GM19043 (cell line): ENCODE measurements around the gene RIMS4.

Experiments
- ATAC-seq: cut with Tn5 transposase; IDR thresholded peaks from one replicate; pipeline ENCODE4 v1.9.1; 2021; ENCODE audit warnings: low read depth; ENCODE audit not compliant: unreplicated experiment

The RIMS4 gene

DNA sequence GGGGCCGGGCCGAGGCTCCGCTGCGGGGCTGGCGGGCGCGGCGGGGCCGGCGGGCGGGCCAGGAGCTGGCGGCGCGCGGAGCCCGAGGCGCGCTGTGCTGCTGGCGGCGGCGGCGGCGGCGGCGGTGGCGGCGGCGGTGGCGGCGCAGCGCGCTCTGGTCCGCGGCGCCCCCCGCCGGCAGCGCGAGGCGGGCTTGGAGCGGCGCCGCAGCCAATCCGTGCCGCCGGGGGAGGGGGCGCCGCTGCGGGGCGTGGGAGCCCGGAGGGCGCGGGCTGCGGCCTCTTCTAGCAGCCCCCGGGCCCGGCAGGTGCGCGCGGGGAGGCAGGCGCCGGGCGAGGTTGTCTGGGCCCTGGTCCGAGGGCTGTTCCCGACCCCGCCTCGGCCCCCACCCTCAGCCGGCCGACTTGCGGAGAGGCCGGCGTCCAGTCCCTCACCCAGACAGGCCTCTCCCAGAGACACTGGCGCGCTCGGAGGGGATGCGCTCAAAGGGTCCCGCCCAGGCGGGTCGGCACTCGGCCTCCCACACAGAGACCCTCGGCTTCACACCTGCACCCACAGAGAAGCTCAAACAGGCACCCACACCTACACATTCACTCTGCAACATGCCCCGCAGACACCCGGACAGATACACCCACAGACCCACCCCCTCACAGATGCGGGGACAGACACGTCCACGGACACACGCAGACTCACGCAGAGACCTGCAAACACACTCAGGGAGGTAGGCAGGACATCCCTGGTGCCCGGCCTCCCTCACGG lies at the start of gene RIMS4:
TSS of gene RIMS4 (minus strand) at position 156 of the 759 bp plus-strand sequence. CDS start 275 bp downstream, outside the sequence.
- no peak for ATAC-seq

DNA sequence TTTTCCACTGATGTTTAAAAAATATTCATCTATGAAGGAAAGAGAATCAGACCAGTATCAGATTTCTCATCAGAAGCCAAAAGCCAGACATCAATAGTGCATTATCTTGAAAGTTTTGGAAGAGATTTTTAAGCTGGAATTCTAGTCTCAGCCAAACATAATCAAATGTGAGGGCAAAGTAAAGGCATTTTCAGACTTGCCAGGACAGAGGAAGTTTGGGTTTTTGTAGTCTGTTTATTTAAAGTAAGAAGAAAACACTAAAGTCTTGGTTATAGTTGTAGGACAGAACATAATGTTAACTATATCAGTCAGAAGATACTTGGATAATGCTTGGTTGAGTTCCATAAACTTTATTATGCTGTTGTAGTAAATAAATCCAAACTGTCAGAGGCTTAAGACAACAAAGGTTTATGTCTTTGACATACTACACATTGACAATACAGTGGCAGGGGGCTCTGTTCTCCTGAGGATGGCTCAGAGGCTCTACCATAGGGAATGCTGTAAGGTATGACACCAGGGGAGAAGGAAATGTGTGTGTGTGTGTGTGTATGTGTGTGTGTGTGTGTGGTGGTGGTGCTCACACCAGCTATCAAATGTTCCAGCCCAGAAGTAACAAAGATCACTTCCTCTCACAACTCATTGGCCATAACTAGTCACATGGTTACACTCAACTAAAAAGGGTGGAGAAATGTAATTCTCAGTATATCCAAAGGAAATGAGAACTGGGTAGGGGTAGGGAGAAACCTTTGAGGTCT lies 48.4 kb upstream of the RIMS4 start:
- no peak for ATAC-seq

- ATAC-seq: no peak
These were observed 46.6 kb upstream of the RIMS4 start for GRCh38 chr20:44856856-44857448.

- no peak for ATAC-seq
These were observed 46.1 kb upstream of the RIMS4 start for GRCh38 chr20:44856442-44856841.

DNA sequence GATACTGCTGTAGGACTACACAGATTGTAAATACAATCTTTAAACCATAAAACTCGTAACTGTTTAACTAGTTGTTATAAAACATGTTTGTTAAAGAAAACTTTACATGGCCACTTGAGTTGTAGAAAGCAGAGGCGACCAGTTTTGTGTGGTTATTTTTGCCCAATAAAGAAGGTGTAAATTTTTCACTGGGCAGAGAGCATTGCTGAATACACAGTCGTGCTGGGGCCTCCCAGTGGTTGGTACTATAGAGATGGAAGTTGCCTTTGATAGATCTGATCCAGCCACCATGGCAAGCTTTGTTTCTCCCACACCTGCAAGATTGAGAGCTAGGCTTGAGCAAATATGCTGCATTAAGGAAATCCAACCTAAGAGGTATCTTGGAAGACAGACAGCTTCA lies 41.2 kb upstream of the RIMS4 start:
- ATAC-seq: no peak

- no peak for ATAC-seq
These were observed 40.5 kb upstream of the RIMS4 start for GRCh38 chr20:44850837-44851236.

GRCh38 chr20:44850272-44850671 lies 39.9 kb upstream of the RIMS4 start:
- ATAC-seq: no peak

DNA sequence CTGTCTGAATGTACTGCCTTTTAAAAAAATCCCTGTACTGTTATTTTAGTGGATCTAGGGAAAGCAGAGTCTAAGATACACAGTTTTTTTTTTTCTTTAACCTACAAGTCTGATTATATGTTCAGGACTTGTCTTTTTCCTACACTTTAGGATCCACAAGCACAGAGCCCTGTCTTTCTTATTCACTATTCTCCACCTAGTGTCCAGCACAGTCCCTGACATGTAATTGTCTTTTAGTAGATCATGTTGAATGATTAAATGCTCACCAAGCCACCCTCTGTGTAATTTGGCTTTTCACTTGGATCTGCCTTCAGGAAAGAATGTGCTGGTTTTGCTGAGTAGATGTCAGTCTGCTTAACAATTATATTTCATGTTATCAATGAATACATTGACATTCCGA lies 39.4 kb upstream of the RIMS4 start:
- ATAC-seq: no peak

DNA sequence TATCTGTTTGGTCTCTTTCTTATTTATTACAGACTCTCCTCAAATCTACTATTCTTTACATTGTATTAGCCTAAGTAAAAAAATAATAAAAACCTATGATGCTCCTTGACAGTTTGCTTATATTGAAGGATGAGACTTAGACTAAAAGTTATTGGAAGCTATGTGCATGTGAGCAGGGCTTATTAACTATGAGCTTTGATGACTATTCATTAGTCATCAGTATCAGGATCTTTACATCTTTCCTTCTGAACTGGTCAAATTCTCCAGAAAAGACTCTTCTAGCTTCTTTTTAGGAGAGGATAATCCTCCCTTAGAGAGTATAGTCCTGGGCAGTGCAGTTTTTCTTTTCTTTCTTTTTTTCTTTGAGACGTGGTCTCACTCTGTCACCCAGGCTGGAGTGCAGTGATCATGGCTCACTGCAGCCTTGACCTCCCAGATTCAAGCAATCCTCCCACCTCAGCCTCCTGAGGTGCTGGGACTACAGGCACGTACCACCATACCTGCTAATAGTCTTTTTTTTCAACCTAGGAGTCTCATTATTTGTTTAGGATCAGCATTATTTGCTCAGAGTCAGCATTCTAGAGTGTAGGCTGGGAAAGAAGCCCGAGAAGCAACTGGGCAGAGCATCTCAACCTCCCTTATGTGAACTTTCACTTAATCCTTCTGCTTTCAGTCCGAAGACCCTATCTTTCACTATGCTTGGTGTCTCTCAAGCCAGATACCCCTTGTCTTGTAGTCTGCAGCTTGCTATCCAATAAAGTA lies 38.1 kb upstream of the RIMS4 start:
- ATAC-seq: no peak

DNA sequence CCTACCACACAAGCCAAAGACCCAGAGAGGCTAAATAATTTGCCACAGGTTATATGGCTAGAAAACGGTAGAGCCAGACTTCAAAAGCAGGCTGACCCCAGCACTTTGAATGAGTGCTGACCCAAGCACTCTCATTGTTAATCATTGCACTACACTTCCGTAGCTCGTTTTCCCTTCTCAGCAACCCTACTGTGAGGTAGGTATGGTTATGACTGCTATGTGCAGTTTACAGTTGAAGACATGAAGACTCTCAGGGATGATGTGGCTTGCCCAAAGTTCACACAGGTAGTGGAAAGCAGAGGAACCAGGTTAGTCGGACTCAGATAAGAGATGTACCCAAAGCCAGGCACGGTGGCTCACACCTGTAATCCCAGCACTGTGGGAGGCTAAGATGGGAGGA lies 33.5 kb upstream of the RIMS4 start:
- ATAC-seq: no peak

DNA sequence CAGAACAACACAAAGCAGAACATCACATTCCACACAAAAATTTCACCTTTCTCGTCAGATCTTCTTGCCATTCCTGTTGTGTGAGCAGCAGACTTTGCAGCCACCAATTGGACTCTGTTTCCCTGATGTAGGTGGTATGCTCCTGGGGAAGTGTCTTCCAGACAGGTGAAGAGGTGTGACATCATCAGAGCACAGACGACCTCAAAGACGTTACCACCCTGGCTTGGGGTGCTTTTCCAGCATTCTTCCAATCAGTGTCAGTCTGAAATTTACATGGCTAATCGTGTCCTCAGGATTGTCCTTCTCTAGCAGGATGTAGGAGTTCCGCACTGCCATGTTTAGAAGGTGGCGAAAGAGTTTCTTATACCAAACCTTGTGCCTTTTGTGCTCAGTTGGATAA lies 31.6 kb upstream of the RIMS4 start:
- no peak for ATAC-seq

DNA sequence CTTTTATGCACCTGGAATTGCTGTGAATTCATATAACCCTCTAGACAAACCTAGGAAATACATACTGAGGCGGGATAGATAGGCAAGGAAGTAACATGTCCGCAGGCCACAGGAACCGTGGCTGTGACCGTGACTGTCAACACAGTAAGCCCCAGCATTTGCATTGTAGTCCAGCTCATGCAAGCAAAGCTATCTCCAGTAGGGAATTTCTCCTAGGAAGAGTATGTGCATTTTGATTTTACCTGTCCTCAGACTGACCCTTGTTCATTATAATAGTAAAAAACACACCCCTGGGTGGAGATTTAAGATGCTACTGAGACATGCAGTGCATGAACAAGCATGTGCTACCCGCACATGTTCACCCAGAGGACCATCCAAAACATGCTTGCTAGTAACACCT lies 30.5 kb upstream of the RIMS4 start:
- no peak for ATAC-seq

DNA sequence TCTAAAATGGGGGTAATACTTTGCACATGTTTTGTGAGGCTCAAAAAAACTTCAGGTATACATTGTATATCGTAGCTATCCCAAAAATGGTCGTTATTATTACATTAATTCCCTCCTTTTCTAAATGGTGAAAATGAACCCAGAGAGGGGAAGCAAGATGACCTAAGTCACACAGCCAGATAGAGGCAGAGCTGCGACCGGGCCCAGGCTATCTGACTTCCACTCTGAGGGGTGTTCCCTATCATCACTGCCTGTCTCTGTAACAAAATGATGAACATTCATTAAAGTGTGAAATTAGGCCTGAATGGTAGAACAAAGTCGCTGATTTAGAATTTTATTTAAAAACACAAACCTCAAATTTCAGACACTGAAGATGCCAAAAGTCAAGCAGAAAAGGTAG lies 29.1 kb upstream of the RIMS4 start:
- no peak for ATAC-seq

DNA sequence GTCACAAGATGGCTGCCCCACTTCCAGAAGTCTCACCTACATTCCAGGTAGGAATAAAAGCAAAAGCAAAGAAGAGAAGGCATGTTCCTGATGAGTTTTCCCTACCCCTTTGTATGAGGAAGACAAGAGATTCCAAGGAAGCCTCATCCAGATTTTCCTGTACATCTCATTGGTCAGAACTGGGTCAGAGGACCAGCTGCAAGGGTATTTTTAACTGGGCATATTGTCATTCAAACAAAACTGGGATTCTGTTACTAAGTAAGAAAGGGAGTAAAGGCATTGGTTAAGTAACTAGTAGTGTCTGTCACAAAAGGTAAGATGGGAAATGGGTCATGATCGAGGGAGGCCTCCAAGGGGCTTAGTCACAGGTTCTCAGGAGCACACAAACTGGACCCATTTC lies 28.2 kb upstream of the RIMS4 start:
- ATAC-seq: no peak

DNA sequence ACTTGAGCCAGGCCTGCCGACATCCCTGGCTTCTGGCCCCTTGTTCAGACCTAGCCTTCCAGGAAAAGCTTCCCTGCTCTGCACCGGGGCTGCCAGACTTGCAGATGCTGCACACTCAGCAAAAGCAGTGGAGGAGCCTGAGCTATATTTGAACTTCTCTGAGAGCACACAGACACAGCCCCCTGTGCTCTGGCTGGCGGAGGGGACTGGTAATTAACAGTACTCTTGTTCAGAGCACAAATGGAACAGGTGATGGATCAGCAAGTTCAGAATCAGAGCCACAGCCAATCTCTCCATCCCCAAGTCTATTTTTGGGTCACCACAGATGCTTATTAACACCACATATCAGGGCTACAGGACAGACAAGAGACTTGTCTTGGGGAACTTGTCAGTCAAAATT lies 27.6 kb upstream of the RIMS4 start:
- ATAC-seq: no peak

DNA sequence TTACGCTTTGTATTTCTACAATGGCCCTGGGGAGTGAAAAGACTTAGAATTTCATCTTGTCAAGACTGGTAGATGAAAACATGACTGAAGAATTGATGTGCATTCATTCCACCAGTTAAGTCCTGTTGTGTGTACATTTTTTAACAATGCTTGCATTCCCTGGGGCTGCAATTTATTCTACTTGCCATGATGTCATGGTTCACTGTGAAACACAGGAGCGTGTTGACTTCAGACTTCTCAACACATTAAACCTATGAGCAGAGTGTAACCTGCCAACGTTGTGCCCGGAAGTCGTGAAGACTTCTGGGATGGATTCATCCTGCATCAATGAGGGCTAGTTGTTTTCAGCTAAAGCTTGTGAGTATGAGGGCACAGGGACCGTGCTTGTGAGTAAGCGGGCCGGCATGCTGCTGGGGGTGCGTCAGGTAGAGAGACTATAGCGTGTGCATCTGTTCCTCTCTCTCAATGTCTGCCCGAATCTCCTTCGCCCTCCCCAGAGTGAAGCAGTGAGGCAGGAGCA lies 26.3 kb upstream of the RIMS4 start:
- ATAC-seq: no peak

DNA sequence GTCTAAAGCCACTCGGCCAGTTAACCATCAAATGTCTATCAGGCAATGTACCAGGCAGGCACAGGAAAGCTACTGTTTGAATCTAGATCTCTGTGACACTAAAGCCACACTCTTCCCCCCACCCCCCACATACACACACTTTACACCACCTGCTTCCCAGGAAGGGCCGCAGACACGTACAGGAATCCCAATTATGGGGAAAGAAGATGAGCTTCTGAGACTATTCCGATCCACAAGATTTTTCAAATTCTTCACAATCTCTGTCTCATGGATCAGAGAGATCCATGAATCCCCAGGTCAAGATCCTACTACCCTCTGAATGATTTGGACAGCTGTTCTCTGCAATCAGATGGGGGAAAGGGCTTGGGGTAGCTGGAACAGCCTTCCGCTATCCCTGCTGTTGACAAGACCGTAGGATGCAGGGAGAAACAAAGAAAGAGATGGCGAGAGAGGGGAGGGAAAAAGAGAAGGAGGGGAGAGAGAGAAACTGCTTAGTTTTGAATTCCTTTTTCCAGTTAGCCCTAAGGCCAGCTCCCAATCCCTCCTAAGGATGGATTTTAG lies 25.4 kb upstream of the RIMS4 start:
- ATAC-seq: no peak

DNA sequence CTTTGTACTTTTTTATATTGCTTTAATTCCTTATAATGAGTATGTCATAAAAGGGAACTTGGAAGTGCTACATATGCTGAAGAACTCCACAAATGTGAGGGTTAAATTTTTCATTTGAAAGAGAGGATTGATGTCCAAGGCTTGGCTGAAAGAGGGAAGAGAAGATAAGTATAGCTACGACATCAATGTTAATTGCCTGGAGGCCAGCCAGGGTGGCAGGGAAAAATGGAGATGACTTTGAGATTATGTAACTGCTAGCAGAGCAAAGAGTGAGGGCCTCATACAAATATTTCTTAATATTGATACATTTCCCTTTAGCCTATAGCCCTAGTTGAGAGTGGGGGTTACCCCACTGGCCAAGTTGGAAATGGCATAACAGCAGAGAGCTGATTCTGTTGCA lies 24.8 kb upstream of the RIMS4 start:
- ATAC-seq: no peak

DNA sequence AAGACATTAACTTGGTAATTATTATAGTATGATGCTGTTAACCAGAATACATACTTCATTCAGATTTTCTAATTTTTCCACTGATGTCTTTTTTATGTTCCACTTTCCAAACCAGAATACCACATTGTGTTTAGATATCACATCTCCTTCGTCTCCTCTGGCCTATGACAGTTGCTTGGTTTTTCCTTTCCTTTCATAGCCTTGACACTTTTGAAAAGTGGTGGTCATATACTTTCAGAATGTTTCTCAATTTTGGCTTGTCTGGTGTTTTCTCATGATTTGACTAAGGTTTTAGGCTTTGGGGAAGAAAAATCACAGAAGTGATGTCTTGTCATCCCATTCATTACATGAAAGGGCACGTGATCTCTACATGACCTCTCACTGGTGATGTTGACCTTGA lies 24.3 kb upstream of the RIMS4 start:
- ATAC-seq: no peak

DNA sequence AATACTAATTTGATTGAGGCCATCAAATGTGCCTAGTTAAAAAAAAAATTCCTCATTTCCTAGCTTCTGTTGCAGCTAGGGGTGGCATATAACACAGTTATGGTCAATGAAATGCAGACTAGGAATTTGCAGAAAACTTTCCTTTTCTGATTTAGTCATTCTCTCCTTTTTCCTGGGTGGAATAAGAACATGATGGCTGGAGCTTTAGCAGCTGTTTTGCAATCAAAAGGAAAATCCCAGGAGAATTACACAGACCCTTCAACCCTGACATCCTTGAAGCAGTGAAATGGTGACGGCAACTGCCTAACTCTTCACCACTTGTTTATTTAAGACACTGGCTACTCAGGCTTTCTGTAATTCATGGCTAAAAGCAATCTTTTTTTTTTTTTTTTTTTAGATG lies 23.1 kb upstream of the RIMS4 start:
- ATAC-seq: no peak

- no peak for ATAC-seq
These were observed 22.4 kb upstream of the RIMS4 start for GRCh38 chr20:44832724-44833123.
